GM19463 (cell line): Measurements from ENCODE around the gene SLC66A1.

Experiments
- ATAC-seq: cut with Tn5 transposase; IDR thresholded peaks from one replicate; pipeline ENCODE4 v1.9.1; 2021; ENCODE audit warnings: mild to moderate bottlenecking, moderate library complexity; ENCODE audit not compliant: unreplicated experiment

The SLC66A1 gene

GRCh38 chr1:19375631-19376400 lies 63.7 kb downstream of the SLC66A1 start:
- ATAC-seq: no peak

DNA sequence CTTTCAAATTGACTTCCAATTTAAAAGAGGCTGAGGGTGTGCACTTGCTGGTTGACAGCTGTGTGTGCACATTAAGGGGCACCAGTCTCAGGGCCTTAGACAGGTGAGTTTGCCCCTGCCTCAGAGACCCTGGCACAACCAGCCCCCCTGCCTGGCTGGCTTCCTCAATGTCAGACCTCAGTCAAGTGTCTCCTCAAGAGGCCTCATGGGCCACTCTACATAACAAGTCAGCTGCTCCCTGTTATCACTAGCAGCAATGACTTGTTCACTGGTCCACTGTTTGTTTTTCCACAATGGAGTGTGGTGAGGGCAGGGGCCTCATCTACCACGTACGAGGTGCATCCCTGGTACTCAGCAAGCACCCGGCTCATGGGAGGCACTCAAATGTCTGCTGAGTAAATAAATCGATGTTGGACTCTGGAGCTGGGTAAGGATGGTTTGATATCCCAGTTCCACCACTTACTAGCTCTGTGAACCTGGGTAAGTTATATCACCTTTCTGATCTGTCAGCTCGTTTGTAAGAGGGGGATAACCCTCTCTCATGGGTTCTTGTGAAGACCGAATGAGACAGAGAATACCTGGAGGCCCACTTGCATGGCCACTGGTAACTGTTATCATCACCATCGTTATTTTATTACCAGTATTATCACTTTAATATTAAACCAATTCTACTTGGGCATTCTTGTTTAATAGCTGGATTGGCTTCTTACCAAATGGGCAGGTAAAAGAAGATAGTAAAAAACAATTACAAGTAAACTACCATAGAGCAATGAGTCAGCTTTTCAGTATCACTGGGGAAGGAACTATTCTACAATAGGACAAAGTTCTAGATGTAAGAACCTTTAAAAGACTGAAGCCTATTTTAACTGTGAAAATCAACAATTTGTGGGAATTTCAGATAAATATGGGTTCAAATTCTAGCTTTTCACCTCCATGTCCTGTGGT lies 64.6 kb downstream of the SLC66A1 start:
- ATAC-seq: no peak

GRCh38 chr1:19377812-19378718 lies 65.9 kb downstream of the SLC66A1 start:
- ATAC-seq: no peak
